Activated CD4-positive, CD25-positive, alpha-beta regulatory T cell treated with anti-CD3 and anti-CD28 coated beads, Interleukin-2, amount 50 U/mL, for 72 hours (primary cell): ENCODE measurements around the gene ZNF593.
A peak's percentile ranks its signal among the peaks of the same experiment; 100 is the strongest.

Source experiments
- DNase-seq: peaks from one replicate; pipeline ENCODE4 v3.0.0; 2021

Gene ZNF593

GRCh38 chr1:26153966-26154532 lies 15.7 kb upstream of the ZNF593 start:
- DNase-seq: no peak

- no peak for DNase-seq
Measured at GRCh38 chr1:26154750-26155149, 15.0 kb upstream of the ZNF593 start.

DNA sequence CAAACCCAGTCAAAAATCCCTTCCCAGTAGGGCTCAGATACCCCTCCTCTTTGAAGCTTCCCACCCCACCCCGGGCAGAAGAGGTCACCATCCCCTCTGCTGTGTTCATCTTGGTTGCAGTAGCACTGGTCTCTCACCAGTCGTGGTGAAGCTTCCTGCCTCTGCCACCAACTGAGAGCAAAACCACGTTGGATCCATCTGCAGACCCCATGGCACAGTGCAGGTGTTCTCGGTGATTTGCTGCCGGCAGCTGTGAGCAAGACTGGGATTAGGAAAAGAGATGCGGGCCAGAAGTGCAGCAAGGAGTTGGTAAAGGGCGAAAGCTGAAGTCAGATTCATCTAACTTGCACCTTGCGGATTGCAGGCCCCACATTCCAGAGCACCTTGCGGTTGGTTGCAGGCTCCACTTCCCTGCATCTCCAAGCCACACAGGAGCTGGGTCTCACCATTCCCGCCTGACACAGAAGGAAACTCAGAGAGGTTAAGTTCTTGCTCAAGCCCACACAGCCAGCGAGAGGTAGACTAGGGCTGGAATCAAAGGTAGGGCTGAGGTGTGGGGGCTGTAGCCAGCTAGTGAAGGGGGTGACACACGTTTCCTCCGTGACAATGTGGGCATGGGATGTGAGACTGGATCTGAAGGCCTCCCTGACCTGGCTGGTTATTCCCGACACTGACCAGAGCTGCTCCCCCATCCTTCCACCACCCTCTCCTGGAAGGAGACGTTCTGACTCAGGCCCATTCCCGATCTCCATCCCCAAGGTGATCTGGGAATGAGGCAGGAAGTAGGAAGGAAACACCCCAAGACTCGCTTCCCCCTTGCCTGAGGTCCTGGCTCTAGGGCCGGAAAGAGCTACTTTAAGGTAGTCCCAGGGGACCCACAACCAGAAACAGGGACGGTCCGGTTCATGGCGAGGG lies 14.1 kb upstream of the ZNF593 start:
- DNase-seq: no peak

GRCh38 chr1:26156285-26157038 lies 13.2 kb upstream of the ZNF593 start:
- DNase-seq: no peak

GRCh38 chr1:26158271-26158907 lies 11.3 kb upstream of the ZNF593 start:
- DNase-seq: no peak

GRCh38 chr1:26158908-26159742 lies 10.6 kb upstream of the ZNF593 start, which contains the start of gene FAM110D:
Gene FAM110D, plus strand, starts transcription at chr1:26159079. Its CDS starts 2,213 bp downstream, at chr1:26161292.
- DNase-seq: no peak

GRCh38 chr1:26159743-26160039 lies 10.0 kb upstream of the ZNF593 start:
- DNase-seq: no peak

- no peak for DNase-seq
Measured at GRCh38 chr1:26160527-26161414, 8.9 kb upstream of the ZNF593 start.

DNA sequence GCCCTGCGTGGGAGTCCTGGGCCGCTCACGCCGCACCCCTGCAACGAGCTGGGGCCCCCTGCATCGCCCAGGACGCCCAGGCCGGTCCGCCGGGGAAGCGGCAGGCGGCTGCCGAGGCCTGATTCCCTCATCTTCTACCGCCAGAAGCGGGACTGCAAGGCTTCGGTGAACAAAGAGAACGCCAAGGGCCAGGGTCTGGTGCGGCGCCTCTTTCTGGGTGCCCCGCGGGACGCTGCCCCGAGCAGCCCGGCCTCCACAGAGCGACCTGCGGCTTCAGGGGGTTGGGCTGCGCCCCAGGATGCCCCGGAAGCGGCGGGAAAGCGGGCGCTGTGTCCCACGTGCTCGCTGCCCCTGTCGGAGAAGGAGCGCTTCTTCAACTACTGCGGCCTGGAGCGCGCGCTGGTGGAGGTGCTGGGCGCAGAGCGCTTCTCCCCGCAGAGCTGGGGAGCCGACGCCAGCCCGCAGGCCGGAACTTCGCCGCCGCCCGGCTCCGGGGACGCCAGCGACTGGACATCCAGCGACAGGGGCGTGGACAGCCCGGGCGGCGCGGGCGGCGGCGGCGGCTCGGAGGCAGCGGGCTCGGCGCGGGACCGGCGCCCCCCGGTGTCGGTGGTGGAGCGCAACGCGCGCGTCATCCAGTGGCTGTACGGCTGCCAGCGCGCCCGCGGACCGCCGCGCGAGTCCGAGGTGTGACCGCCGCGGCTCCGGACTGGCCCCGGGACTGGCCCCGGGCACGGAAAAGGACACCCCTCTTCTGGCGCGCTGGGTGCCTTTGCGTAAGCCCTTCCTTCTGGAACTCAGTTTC lies 8.1 kb upstream of the ZNF593 start:
- peak; percentile 46 for DNase-seq

DNA sequence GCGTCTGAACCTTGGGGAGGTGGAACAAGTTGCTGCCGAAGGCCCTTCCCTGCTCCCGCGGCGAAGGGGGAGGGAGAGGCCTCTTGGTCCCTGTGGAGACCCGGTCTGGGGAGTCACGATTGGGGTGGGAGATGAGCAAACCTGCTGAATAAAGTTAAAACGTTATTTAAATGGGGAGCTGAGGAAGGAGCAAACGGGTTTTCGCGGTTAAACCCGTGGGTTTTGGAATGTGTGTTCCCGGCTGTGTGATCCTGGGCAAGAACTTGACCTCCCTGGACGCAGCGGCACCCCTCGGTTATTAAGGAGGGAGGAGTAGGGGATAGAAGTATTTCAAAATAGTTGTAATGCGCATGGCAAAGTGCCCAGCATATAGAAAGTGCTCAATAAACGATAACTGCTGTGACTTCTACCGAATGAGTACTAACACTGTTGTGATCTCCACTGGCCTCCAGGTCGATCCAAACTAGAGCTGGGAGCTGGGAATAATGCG lies 7.4 kb upstream of the ZNF593 start:
- no peak for DNase-seq

DNA sequence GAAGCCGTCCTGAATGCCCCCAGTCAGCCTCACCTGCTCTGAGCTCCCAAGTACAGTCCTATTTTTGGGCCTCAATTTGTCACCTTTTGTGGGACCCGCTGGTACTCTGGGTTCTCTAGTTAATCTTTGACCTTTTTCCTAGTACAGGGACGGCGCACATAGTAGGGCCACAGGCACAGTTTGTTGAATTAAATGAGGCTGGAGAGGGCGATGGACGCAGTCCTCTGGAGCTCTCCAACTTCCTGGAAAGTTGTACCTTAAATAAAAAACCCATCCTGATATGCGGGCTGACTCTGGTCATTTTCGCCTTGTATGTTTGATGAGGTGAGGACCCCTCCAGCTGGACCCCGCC lies 6.0 kb upstream of the ZNF593 start:
- DNase-seq: no peak

DNA sequence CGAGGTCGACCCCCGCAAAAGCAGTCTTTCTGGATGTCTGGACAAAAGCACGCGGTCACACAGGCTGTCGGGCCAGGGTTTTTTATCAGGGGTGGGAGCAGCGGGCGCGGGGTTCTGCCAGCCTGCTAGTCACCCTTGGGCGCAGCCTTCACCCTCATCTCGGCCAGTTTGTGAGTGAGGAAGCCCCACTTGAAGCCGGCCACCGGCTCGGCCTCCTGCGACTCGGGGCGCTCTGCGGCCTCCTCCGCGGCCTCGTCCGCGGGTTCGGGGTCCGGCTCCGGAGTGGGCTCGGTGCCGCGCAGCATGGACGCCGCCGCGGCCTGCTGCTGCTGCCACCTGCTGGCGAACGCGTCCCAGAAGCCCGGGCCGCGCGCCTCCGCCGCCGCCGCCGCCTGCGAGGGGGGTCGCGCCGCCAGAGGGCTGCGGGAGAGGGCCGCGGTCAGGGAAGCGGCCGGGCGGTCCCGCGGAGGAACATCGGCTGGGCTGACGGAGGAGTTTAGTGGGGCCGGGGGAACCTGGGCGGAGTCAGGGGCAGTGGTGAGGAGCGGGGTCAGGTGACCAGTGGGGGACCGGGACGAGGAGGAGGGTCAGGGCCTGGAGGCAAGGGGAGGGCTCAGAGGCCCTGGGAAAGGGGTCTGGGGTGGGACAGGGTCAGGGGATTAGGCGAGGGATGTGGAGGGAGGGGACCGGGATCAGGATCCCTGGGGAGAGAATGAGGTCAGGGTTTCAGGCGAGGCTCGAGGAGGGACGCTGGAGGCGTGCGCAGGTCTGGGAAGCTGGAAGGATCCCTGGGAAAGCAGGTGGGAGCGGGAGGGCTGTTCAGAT lies 5.5 kb upstream of the ZNF593 start:
- peak; percentile 69 for DNase-seq

DNA sequence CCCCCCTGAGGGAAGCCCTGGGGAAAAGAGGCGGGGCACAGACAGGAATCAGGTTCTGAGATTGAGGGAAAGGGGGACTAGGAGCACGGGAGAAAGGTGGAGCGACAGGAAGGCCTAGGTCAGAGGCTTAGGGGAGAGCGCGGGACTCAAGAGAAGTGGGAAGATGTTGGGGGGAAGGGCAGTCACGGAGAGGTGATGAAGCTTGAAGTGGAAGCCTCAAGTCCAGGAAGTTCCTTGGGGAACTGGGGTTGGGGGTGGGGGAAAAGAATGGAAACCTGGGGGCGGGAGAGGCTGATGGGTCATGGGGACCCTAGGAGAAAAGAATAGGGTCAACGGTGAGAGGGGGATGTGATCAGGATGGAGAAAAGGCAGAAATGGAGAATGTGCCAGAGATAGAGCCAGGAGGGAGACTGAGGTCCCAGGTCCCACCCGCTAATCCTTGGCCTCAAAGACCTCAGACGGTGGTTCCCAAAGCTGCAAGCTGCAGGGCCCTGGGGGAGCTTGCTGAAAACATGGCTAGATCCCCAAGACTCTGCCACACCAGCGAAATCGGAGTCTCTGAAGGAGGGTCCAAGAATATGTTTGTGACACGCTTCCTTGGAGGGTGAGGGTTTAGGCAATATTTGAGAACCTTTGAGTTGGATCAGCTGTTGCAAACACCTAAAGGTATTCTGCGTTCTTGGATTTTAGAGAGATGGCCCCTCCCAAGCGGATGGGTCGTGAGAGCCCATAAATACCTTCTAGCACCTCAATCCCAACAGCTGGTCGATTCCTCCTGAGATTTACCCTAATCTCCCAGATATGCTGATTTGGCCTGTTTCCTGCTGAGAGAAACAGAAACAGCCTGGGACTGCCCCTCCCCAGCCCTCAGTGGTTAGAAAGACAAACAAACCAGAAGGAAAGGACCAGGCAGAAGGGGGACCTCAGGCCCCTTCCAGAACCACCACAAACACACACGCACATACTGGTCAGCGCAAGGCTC lies 4.6 kb upstream of the ZNF593 start:
- no peak for DNase-seq

- no peak for DNase-seq
Measured at GRCh38 chr1:26166719-26167281, 2.9 kb upstream of the ZNF593 start.

GRCh38 chr1:26168410-26169197 lies 1.1 kb upstream of the ZNF593 start, which contains the start of gene C1orf232:
Gene C1orf232, minus strand, starts transcription at chr1:26168963. Its CDS starts 464 bp downstream, at chr1:26168499.
- no peak for DNase-seq

- no peak for DNase-seq
Measured at GRCh38 chr1:26169198-26169554, 532 bp upstream of the ZNF593 start.

DNA sequence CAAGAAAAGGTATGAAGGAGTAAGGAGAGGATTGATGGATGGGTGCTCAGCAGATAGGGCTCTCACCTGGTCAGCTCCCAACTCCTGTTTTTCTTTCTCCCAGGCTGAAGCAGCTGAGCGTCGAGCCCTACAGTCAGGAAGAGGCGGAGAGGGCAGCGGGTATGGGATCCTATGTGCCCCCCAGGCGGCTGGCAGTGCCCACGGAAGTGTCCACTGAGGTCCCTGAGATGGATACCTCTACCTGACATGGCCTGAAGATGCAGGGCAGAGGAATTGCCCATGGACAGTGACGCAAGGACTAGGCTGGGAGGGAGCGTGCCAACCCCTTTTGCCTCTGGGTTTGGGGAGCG lies 739 bp downstream of the ZNF593 start:
- no peak for DNase-seq
